LNCaP clone FGC (cell line): ENCODE measurements around the gene LAMP5.

Experiments
- DNase-seq: peaks from one replicate; pipeline ENCODE4 v3.0.0-alpha.2; 2011; ENCODE audit warnings: low read depth
- H3K4me3 ChIP-seq: 2 replicates; pipeline ENCODE4 v1.5.1; 2011; ENCODE audit warnings: mild to moderate bottlenecking, low read depth, low read length, control low read depth
- TF ChIP-seq, protein P1 (sequence below): IDR thresholded peaks from 2 replicates; pipeline ENCODE4 v1.5.1; 2012; ENCODE audit warnings: mild to moderate bottlenecking; ENCODE audit not compliant: control insufficient read depth, insufficient read depth; ENCODE audit errors: extremely low read depth

Gene LAMP5

DNA sequence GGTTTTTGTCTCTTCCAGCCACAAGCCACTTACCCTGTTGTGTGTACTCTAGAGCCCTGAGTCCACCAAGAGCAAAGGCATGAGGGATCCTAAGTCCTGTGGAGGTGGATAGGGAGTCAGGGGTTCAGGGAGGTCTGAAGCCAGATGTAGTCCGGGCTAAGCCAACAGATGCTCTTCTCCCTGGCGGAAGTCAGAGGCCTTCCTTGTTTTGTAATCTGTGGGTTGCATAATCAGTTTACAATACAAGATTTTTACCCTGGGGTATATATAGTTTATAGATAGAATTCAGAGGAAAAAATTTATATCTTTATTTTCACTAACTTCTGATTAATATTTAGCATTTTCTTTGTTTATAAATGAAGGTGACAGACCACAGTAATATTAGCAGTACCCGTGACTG lies 9.2 kb downstream of the LAMP5 start:
- no peak overlapping the region for H3K4me3 ChIP-seq
- no peak for DNase-seq
- TF ChIP-seq, protein P1, sequence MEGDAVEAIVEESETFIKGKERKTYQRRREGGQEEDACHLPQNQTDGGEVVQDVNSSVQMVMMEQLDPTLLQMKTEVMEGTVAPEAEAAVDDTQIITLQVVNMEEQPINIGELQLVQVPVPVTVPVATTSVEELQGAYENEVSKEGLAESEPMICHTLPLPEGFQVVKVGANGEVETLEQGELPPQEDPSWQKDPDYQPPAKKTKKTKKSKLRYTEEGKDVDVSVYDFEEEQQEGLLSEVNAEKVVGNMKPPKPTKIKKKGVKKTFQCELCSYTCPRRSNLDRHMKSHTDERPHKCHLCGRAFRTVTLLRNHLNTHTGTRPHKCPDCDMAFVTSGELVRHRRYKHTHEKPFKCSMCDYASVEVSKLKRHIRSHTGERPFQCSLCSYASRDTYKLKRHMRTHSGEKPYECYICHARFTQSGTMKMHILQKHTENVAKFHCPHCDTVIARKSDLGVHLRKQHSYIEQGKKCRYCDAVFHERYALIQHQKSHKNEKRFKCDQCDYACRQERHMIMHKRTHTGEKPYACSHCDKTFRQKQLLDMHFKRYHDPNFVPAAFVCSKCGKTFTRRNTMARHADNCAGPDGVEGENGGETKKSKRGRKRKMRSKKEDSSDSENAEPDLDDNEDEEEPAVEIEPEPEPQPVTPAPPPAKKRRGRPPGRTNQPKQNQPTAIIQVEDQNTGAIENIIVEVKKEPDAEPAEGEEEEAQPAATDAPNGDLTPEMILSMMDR = no peak

- DNase-seq = no peak
- TF ChIP-seq, protein P1 = no peak
- H3K4me3 ChIP-seq = no peak overlapping the region
Measured at GRCh38 chr20:9531581-9531980, 17.2 kb downstream of the LAMP5 start.

DNA sequence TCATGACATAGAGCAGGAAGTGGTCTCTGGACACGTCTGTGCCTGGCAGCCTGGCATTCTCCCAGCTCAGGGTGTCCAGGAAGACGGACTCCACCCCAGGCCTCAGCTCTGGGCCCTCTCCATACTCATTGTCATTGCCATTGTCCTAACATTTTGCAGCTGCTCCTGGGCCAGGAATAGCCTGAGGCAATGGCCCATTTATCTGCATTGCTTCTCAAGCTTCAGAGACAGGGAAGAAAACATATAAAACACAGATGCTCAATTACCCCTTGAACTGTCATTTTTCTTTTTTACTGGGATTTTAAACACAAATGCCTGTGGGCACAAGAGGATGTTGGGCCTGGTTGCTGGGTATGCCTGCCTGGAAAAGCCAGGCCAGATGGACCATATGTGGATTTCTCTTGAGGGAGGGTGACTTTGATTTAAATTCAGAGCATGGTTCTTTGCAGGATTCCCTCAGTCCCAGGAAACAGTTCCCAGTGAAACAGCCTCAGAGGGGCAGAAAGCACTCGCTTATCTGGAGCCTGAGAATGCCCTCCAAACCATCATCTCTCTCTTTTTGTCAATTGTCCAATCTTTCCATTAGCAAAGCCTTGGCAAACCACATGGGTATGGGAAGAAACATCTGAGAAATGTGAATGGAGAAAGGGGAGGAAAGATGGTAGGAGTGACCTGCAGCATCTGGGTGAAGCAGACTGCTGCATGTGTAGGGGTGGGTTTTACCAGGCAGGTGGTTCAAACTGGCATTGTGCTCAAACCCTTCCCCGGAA lies 17.9 kb downstream of the LAMP5 start:
- TF ChIP-seq, protein P1 = no peak
- no peak for DNase-seq
- H3K4me3 ChIP-seq = no peak overlapping the region

GRCh38 chr20:9534025-9534424 lies 19.6 kb downstream of the LAMP5 start:
- no peak for DNase-seq
- no peak overlapping the region for H3K4me3 ChIP-seq
- TF ChIP-seq, protein P1 = no peak

- TF ChIP-seq, protein P1 = no peak
Measured at GRCh38 chr20:9535449-9535848, 21.1 kb downstream of the LAMP5 start.

DNA sequence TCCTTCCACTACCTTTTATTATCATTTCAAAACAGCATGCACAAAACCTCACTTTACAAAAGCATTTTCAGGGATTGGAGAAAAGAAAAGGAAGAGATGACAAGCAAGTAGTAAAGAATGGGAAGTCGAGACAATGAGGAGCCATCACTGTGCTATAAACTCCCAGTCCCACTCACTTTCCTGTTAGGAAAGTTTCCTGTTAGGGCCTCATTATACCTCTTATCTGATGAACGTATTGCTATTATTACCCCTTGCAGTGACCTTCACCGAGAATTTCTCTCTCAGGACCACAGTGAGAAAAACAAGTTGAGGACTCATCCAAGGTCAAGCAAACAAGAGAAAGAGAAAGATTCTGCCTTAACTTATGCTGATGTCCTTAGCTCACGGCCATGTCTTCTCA lies 28.8 kb downstream of the LAMP5 start:
- no peak overlapping the region for H3K4me3 ChIP-seq
- TF ChIP-seq, protein P1 = no peak
- no peak for DNase-seq

More at GRCh38 chr20:9535449-9535848, 21.1 kb downstream of the LAMP5 start:
- no peak for DNase-seq
- no peak overlapping the region for H3K4me3 ChIP-seq

GRCh38 chr20:9550283-9550682 lies 35.9 kb downstream of the LAMP5 start:
- TF ChIP-seq, protein P1 = no peak
- no peak for DNase-seq
- H3K4me3 ChIP-seq = no peak overlapping the region
